Spleen (tissue), 11 donors: ENCODE results near the gene CTSE. TPM values are rescaled to one million over a fixed set of nuclear protein-coding genes. Genes with fewer than 3 reads are reported as not detected.

Experiments
- DNase-seq: peaks from one replicate; pipeline ENCODE4 v3.0.0-alpha.2; 2020
- H3K27ac ChIP-seq, 8 donors: fragments of 200-600 bp; sonication (generic) in 7 of 8; 1 replicate in 4 of 8; 2 replicates in 4 of 8; pipeline versions ENCODE4 v1.5.0 to v1.8.0; 2016 to 2021; ENCODE audit warnings: inconsistent platforms in 4 of 8, mild to moderate bottlenecking in 4 of 8, moderate library complexity in 1 of 8
- H3K27me3 ChIP-seq, 7 donors: fragments of 200-600 bp; sonication (generic) in 6 of 7; replicated peaks in 1 of 7; 1 replicate in 4 of 7; 2 replicates in 3 of 7; pipeline versions ENCODE4 v1.5.0 to v1.8.0; 2016 to 2021; ENCODE audit warnings: inconsistent platforms in 3 of 7, mild to moderate bottlenecking in 1 of 7
- H3K36me3 ChIP-seq, 6 donors: fragments of 200-600 bp; sonication (generic) in 5 of 6; 1 replicate in 4 of 6; 2 replicates in 2 of 6; pipeline versions ENCODE4 v1.5.0 to v1.8.0; 2016 to 2021; ENCODE audit warnings: inconsistent platforms in 2 of 6
- H3K4me1 ChIP-seq, 6 donors: fragments of 200-600 bp; sonication (generic) in 5 of 6; 1 replicate in 3 of 6; 2 replicates in 3 of 6; pipeline versions ENCODE4 v1.5.0 to v1.8.0; 2016 to 2021; ENCODE audit warnings: inconsistent platforms in 3 of 6
- H3K4me3 ChIP-seq, 8 donors: fragments of 200-600 bp; sonication (generic) in 7 of 8; 1 replicate in 4 of 8; 2 replicates in 4 of 8; pipeline versions ENCODE4 v1.5.0 to v1.8.0; 2016 to 2021; ENCODE audit warnings: inconsistent platforms in 4 of 8, mild to moderate bottlenecking in 4 of 8, moderate library complexity in 2 of 8
- H3K9me3 ChIP-seq, 8 donors: fragments of 200-600 bp; sonication (generic) in 7 of 8; 1 replicate in 4 of 8; 2 replicates in 4 of 8; pipeline versions ENCODE4 v1.5.0 to v1.8.0; 2016 to 2021; ENCODE audit warnings: inconsistent platforms in 4 of 8
- CTCF ChIP-seq, 11 experiments: fragments of 200-600 bp in 7 of 11; fragments of 450-650 bp in 4 of 11; sonication (generic) in 4 of 11; IDR thresholded peaks in 8 of 11; conservative IDR thresholded peaks in 3 of 11; 1 replicate in 7 of 11; 2 replicates in 4 of 11; pipeline versions ENCODE4 v1.4.0 to v1.8.0; 2016 to 2021; ENCODE audit warnings: antibody characterized with exemption in 11 of 11, inconsistent platforms in 4 of 11, mild to moderate bottlenecking in 1 of 11
- POLR2A ChIP-seq, 3 donors: fragments of 450-650 bp; IDR thresholded peaks; one replicate each; pipeline ENCODE4 v1.5.1; 2017; ENCODE audit warnings: antibody characterized with exemption in 3 of 3, mild to moderate bottlenecking in 1 of 3
- POLR2AphosphoS5 ChIP-seq, 3 donors: sonication (generic); formaldehyde crosslinking; IDR thresholded peaks; one replicate each; pipeline ENCODE4 v1.5.1; 2017; ENCODE audit warnings: antibody characterized with exemption in 3 of 3
- WGBS, 5 donors: extraction: QIAGEN DNeasy Blood & Tissue Kit in 3 of 5; methylation state at CpG; one replicate each; pipeline versions ENCODE4 v1.1.5 to v1.1.7; 2013 to 2018; 5-methylcytosine and 5-hydroxymethylcytosine counted together
- intact Hi-C: fragments of 100-400 bp; cut with DNase I; formaldehyde crosslinking; loops from one replicate; pipeline ENCODE4 v1.15.0; 2023; ENCODE audit warnings: low total_unique reads
- polyA plus RNA-seq, 3 donors: library from polyadenylated mRNA; stranded (reverse); fragments of 200-250 nt; gene quantifications; one replicate each; pipeline ENCODE4 v1.2.1, GENCODE V29; 2013
- total RNA-seq, 7 donors: library from RNA; depleted of rRNA in 3 of 7; stranded (reverse); fragments of >200 nt in 3 of 7; fragmentation: NEBNext Ultra II Directional in 4 of 7; extraction: Animal tissue kit (Norgen Biotek cat#: 25700) in 4 of 7; gene quantifications; one replicate each; pipeline versions ENCODE4 v1.1.0 to v1.2.1, GENCODE V29; 2016 to 2021
- donor health status: healthy with polysubstance abuse.
- donor health status: DM: no; HTN: no; CAD: no; lungs with moderate emphysema.
- donor health status: DM: no; HTN: no; CAD: no.
- donor health status: Bipolar disorder and iron deficiency.
- donor health status: healthy.
- donor health status: DM: no; HTN: no; CAD: no.
- donor health status: DM: yes; HTN: yes; CAD: no.

The CTSE gene
- total and polyA plus RNA-seq, 10 donors: 0.06 to 0.66 (median 0.11) TPM; not detected in 5

GRCh38 chr1:206040328-206040727 is 16.6 kb upstream of the CTSE start:
- TF ChIP-seq CTCF (IDR thresholded peaks at IDR 0.05 in 8 of 11, conservative IDR thresholded peaks at IDR 0.05 in 3 of 11): no peak
- no peak for TF ChIP-seq POLR2A (IDR thresholded peaks at IDR 0.05)
- TF ChIP-seq POLR2AphosphoS5 (IDR thresholded peaks at IDR 0.05): no peak
- no peaks in the 10 kb centered on the region for H3K9me3 ChIP-seq
- H3K4me1 ChIP-seq: peaks cover 10 to 99% (median 48%) of the 10 kb centered on the region in 6 donors
- H3K27ac ChIP-seq: peak overlapping the region in 5 of 8 donors; percentile 58 to 84 (median 72)
- no peaks in the 10 kb centered on the region for H3K36me3 ChIP-seq
- no peaks in the 10 kb centered on the region for H3K27me3 ChIP-seq
- no peak overlapping the region for H3K4me3 ChIP-seq
- no peak for DNase-seq
- WGBS, 5 donors: 71 to 75% (median 73%) methylated on average over 5 of the region's 5 CpGs
- intact Hi-C loops: no loop called here

GRCh38 chr1:206039046-206039973 is 15.6 kb upstream of the CTSE start:
- no peak for DNase-seq
- no peak for TF ChIP-seq POLR2A (IDR thresholded peaks at IDR 0.05)
- no peak for TF ChIP-seq POLR2AphosphoS5 (IDR thresholded peaks at IDR 0.05)
- TF ChIP-seq CTCF (IDR thresholded peaks at IDR 0.05 in 8 of 11, conservative IDR thresholded peaks at IDR 0.05 in 3 of 11): no peak
- H3K36me3 ChIP-seq: no peaks in the 10 kb centered on the region
- intact Hi-C loops: no loop called here
- H3K4me1 ChIP-seq: peaks cover 10 to 97% (median 52%) of the 10 kb centered on the region in 6 donors
- H3K27me3 ChIP-seq: no peaks in the 10 kb centered on the region
- peak overlapping the region; percentile 33 to 84 (median 62) for H3K27ac ChIP-seq
- 33 to 49% (median 36%) methylated on average over 7 of the region's 7 CpGs for WGBS, 5 donors
- H3K4me3 ChIP-seq: peak overlapping the region in 1 of 8 donors; percentile 31
- H3K9me3 ChIP-seq: no peaks in the 10 kb centered on the region

- H3K27me3 ChIP-seq: no peaks in the 10 kb centered on the region
- peaks cover 4 to 89% (median 43%) of the 10 kb centered on the region in 6 donors for H3K4me1 ChIP-seq
- H3K9me3 ChIP-seq: no peaks in the 10 kb centered on the region
- H3K4me3 ChIP-seq: peak overlapping the region in 4 of 8 donors; percentile 0 to 67 (median 13)
- WGBS, 5 donors: 78 to 92% (median 85%) methylated on average over 9 of the region's 9 CpGs
- intact Hi-C loops: no loop called here
- peak overlapping the region in 7 of 8 donors; percentile 16 to 84 (median 65) for H3K27ac ChIP-seq
- no peaks in the 10 kb centered on the region for H3K36me3 ChIP-seq
- no peak for TF ChIP-seq POLR2A (IDR thresholded peaks at IDR 0.05)
- no peak for TF ChIP-seq POLR2AphosphoS5 (IDR thresholded peaks at IDR 0.05)
- no peak for DNase-seq
These were observed 13.9 kb upstream of the CTSE start for GRCh38 chr1:206037581-206037980.

GRCh38 chr1:206036663-206037455 is 13.2 kb upstream of the CTSE start:
- H3K4me3 ChIP-seq: peak overlapping the region in 6 of 8 donors; percentile 0 to 67 (median 20)
- intact Hi-C loops: no loop called here
- H3K27me3 ChIP-seq: no peaks in the 10 kb centered on the region
- peaks cover 4 to 89% (median 40%) of the 10 kb centered on the region in 6 donors for H3K4me1 ChIP-seq
- H3K9me3 ChIP-seq: no peaks in the 10 kb centered on the region
- WGBS, 5 donors: 11 to 23% (median 15%) methylated on average over 2 of the region's 2 CpGs
- no peaks in the 10 kb centered on the region for H3K36me3 ChIP-seq
- peak overlapping the region in 7 of 8 donors; percentile 10 to 84 (median 65) for H3K27ac ChIP-seq
- TF ChIP-seq POLR2A (IDR thresholded peaks at IDR 0.05): no peak
- no peak for TF ChIP-seq POLR2AphosphoS5 (IDR thresholded peaks at IDR 0.05)
- DNase-seq: no peak
